GM18868 (cell line): Measurements from ENCODE around the gene HINT2.

Experiments used
- ATAC-seq: cut with Tn5 transposase; IDR thresholded peaks from one replicate; pipeline ENCODE4 v1.9.1; 2021; ENCODE audit warnings: mild to moderate bottlenecking, moderate library complexity; ENCODE audit not compliant: unreplicated experiment

Gene HINT2

GRCh38 chr9:35781066-35781465 is 33.8 kb downstream of the HINT2 start:
- no peak for ATAC-seq

- ATAC-seq = no peak
These were observed 36.3 kb downstream of the HINT2 start for GRCh38 chr9:35778496-35778895.

- no peak for ATAC-seq
These were observed 38.8 kb downstream of the HINT2 start for GRCh38 chr9:35776018-35776417.

GRCh38 chr9:35774907-35775635 is 39.8 kb downstream of the HINT2 start:
- no peak for ATAC-seq

- no peak for ATAC-seq
These were observed 42.9 kb downstream of the HINT2 start for GRCh38 chr9:35771943-35772342.

- ATAC-seq = no peak
These were observed 43.3 kb downstream of the HINT2 start for GRCh38 chr9:35771534-35771933.

GRCh38 chr9:35771075-35771433 is 43.8 kb downstream of the HINT2 start:
- ATAC-seq = no peak

- no peak for ATAC-seq
These were observed 45.1 kb downstream of the HINT2 start for GRCh38 chr9:35769763-35770162.

GRCh38 chr9:35767458-35767857 is 47.4 kb downstream of the HINT2 start:
- no peak for ATAC-seq

- ATAC-seq = no peak
These were observed 47.8 kb downstream of the HINT2 start for GRCh38 chr9:35766997-35767396.

- ATAC-seq = no peak
These were observed 51.0 kb downstream of the HINT2 start for GRCh38 chr9:35763803-35764202.

- no peak for ATAC-seq
These were observed 51.7 kb downstream of the HINT2 start for GRCh38 chr9:35763181-35763580.
